ENCODE results near the gene PAX7. TPM values are rescaled to one million over a fixed set of nuclear protein-coding genes. Genes with fewer than 3 reads are reported as not detected.

PAX7 gene
- total RNA-seq, 2 donors from 2014 or later = not detected

DNA sequence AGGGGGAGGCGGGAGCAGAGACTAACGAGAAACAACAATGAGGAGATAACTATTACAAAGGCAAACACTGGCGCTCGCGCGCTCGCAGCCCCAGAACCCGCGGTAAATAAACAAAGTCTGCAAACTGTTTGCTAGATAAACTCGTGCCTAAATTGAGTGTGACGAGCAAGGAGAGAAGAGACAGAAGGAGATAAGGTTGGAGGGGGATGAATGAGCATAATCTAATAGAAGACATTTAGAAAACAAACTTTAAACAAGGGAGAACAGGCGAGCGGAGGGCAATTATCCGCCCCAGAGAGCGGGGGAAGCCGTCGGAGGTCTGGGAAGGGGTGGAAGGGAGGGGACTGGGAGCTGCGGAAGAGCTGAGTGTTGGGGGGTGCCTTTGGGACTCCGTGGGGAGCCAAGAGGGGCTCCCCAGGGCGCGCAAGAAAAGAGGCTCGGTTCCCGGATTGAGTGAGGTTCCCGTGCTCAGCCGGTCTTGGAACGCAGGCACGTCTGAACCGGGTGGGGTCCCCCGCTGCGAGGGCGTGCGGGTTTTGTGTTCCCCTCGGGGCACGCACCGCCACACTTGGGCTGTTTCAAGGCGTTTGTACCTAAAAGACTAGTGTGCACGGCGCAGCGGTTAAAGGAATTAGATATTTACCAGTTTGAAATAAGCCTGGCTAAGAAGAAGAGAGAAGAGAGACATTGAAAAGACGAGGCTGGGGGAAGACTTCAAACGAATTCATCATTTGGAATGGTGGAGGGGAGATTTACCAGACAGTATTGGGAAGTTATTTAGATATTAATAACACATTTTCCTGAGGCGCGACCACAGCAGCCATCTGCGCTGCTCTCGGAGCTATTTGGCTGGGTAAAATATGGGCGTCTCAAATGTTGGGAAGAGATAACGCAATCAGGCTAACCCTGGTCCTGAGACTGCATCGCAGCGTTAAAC is 10.6 kb downstream of the PAX7 start:
- no peak overlapping the region for H3K27ac Mint-ChIP-seq
- DNase-seq (no peak), ATAC-seq (no peak)
- peaks cover 92% of the 10 kb centered on the region for H3K27me3 Mint-ChIP-seq
- H3K4me1 Mint-ChIP-seq = peaks cover 39% of the 10 kb centered on the region
- no peaks in the 10 kb centered on the region for H3K9me3 ChIP-seq (ENCODE audit: control insufficient read depth, low read length, poor library complexity, severe bottlenecking)
- H3K4me3 Mint-ChIP-seq = peak overlapping the region; percentile 46
- peaks cover 19% of the 10 kb centered on the region for H3K36me3 Mint-ChIP-seq (ENCODE audit: low read depth)

DNA sequence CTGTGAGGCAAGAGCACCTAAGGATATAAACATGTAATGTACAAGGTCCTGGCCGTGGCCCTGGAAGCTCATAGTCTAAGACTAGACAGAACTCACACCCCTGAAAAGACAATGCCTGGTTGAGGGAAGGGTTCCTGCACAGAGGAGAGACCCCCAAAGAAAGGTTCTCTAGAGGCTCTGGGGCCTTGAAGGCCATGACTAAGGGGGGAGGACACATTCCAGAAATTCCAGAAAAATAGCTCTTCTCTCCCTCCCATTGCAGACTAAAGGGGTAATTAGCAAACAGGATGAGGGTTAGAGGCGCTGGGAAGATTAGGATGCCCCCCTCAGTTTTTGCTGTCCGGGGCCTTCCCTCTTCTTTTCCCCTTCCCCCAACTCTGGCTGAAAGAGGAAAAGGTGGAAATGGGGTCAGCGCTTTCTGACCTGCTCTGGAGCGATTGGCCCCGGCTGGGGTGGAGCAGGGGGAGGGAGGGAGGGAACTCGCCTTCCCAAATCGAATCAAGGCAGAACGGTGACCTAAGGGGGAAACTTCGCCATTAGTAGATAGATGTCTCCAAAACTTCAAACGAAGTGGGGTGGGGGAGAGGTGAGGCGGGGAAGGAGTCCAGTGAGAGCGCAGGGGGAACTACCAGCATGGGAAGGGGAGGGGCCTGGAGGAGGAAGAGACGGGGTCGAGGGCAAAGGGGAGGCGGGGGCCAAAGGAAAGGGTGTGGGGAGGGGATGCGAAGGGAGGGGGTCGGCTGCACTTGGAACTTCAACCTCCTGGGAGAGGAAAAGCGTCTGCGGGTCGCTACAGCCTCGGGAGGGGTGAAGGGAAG is 11.8 kb downstream of the PAX7 start:
- Mint-ChIP-seq H3K4me1 (peaks cover 34% of the 10 kb centered on the region), H3K27me3 (peaks cover 87% of the 10 kb centered on the region), H3K27ac (no peak overlapping the region), H3K4me3 (no peak overlapping the region), H3K36me3 (ENCODE audit: low read depth) (peaks cover 16% of the 10 kb centered on the region)
- no peak for DNase-seq
- no peaks in the 10 kb centered on the region for H3K9me3 ChIP-seq (ENCODE audit: control insufficient read depth, low read length, poor library complexity, severe bottlenecking)
- ATAC-seq = no peak

DNA sequence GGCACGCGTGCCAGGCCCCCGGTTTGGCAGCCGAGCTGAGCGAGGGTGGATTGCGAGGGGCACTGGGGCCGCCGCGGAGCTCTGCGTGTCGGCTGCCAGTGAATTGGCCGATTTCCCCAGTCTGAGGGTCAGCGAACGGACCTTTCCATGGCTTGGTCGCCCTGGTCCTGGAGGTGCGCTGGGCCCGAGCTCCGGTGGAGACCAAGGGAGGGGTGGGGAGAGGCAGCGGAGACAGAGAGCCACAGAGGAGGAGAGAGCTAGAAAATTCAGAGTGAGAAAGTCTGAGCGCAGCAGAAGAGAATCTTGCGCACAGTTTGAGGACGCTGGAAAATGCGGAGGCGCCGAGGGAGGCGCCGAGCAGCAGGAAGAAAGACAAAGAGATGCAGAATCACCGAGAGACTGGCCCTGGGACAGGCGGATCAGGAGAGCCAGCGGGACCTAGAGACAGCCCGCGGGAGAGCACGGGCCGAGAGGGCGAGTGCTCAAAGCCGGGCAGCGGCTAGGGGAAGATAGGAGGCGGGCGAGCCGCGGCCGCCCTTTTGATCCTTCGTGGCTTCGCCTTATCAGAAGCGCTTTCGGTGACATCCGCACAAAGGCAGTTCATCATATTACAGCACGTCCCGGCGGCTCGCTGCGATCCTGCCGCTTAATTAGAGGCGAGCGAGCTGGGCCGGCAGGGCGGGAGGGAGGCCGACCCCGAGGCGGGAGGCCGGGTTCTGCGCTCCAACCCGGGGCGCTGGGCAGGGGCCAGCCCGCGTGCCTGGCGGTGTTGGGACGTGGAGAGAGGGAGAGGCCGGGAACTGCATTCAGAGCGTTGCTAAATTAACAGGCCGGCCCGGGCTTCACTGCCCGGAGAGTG is 12.7 kb downstream of the PAX7 start:
- Mint-ChIP-seq H3K4me1 (peaks cover 33% of the 10 kb centered on the region), H3K27me3 (peaks cover 87% of the 10 kb centered on the region), H3K36me3 (ENCODE audit: low read depth) (peaks cover 15% of the 10 kb centered on the region), H3K27ac (no peak overlapping the region), H3K4me3 (no peak overlapping the region)
- ATAC-seq = no peak
- no peaks in the 10 kb centered on the region for H3K9me3 ChIP-seq (ENCODE audit: control insufficient read depth, low read length, poor library complexity, severe bottlenecking)
- no peak for DNase-seq

DNA sequence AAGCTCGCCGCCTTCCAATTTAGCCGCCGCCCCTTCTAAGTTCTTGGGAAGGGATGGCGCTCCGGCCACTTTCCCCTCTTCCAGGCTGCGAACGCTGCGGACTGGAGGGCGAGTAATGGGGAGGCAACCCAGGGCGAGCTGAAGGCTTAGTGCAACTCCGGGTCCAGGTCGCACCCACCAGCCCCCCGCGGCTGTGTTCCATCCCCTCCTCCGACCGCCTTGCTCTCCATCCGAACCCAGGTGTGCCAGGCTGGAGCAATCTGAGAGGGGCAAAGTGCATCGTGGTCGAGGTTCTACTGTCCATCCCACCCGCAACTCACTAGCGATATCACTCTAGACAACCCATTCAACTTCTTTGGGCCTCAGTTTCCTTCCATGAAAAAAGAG is 13.4 kb downstream of the PAX7 start:
- Mint-ChIP-seq H3K4me1 (peaks cover 29% of the 10 kb centered on the region), H3K36me3 (ENCODE audit: low read depth) (peaks cover 17% of the 10 kb centered on the region), H3K27me3 (peaks cover 87% of the 10 kb centered on the region), H3K4me3 (no peak overlapping the region), H3K27ac (no peak overlapping the region)
- no peaks in the 10 kb centered on the region for H3K9me3 ChIP-seq (ENCODE audit: control insufficient read depth, low read length, poor library complexity, severe bottlenecking)
- ATAC-seq = no peak
- no peak for DNase-seq

DNA sequence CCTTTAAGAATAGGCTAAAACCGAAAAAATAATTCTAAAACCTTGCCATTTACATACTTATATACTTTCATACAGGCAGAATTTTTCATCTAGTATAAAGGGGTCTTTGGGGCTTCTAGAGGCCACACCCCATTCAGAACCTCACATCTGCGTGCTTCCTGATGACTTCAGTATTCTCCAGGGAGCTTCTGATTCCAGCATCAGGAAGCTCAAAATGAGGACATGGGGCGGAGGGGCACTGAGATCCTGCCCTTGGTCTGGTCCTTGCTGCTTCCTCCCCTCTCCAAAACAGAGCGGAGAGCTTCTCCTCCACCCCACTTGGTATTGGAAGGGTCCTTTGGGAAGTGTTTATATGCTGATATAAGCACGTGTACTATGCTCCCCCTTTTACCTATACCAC is 13.8 kb downstream of the PAX7 start:
- Mint-ChIP-seq H3K27me3 (peaks cover 85% of the 10 kb centered on the region), H3K27ac (peak overlapping the region; percentile 19), H3K4me3 (no peak overlapping the region), H3K4me1 (peaks cover 27% of the 10 kb centered on the region), H3K36me3 (ENCODE audit: low read depth) (peaks cover 15% of the 10 kb centered on the region)
- no peak for DNase-seq
- no peak for ATAC-seq
- no peaks in the 10 kb centered on the region for H3K9me3 ChIP-seq (ENCODE audit: control insufficient read depth, low read length, poor library complexity, severe bottlenecking)

DNA sequence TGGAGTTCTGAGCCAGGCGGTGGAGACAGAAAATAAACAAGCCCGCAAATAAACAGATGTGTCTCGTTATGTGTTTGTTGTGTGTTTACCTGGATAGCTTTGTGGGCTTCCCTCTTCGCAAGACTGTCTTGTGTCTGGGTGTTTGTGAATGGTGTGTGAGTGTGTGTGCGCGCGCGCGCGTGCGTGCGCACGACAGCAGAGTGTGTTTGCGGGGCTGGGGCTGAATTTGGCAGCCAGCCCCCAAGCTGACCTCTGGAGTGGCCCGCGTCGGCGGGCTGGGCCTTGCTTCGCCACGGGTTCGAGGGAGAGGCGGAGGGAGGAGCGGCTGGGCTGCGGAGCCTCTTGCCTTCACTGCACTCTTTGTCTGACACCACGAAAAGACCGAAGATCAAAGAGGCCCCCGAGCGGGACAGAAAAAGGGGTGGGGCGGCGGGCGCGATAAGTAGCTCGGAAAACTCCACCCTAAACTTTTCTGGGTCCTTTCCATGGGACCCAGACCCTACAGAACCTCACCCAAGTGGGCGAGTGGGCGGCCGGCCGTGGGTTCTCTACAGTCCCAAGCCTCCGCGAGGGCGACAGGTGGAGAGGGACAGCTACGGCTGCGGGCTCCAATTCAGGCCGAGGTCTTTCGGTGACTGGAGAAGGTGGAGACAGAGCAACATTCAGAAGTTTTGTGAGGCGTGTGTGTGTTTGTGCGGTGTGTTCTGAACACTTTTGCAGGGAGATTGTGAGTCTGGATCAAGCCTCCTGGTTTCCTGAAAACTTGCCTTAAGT is 14.5 kb downstream of the PAX7 start:
- DNase-seq (no peak), ATAC-seq (no peak)
- H3K4me3 Mint-ChIP-seq = no peak overlapping the region
- peaks cover 23% of the 10 kb centered on the region for H3K4me1 Mint-ChIP-seq
- no peaks in the 10 kb centered on the region for H3K9me3 ChIP-seq (ENCODE audit: control insufficient read depth, low read length, poor library complexity, severe bottlenecking)
- peak overlapping the region; percentile 19 for H3K27ac Mint-ChIP-seq
- peaks cover 9% of the 10 kb centered on the region for H3K36me3 Mint-ChIP-seq (ENCODE audit: low read depth)
- H3K27me3 Mint-ChIP-seq = peaks cover 85% of the 10 kb centered on the region

DNA sequence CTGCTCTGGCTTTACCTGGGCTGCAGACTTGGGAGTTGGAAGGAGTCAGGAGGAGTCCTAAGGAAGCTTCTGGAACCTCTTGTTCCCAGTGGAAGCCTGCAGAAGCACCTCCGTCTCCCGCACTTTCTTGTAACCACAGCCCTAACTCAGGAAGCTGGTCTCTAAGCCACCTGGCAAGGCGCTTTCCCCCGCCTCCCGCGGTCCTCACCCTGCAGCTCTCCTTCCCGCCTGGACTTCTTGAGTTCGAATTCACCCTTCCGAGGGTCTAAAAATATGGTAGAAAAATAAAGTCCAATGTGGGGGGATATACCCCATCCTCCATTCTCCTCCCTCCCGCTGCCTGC is 15.1 kb downstream of the PAX7 start:
- Mint-ChIP-seq H3K36me3 (ENCODE audit: low read depth) (peaks cover 8% of the 10 kb centered on the region), H3K27me3 (peaks cover 85% of the 10 kb centered on the region), H3K4me3 (no peak overlapping the region), H3K27ac (no peak overlapping the region), H3K4me1 (peaks cover 23% of the 10 kb centered on the region)
- no peaks in the 10 kb centered on the region for H3K9me3 ChIP-seq (ENCODE audit: control insufficient read depth, low read length, poor library complexity, severe bottlenecking)
- ATAC-seq (no peak), DNase-seq (no peak)

DNA sequence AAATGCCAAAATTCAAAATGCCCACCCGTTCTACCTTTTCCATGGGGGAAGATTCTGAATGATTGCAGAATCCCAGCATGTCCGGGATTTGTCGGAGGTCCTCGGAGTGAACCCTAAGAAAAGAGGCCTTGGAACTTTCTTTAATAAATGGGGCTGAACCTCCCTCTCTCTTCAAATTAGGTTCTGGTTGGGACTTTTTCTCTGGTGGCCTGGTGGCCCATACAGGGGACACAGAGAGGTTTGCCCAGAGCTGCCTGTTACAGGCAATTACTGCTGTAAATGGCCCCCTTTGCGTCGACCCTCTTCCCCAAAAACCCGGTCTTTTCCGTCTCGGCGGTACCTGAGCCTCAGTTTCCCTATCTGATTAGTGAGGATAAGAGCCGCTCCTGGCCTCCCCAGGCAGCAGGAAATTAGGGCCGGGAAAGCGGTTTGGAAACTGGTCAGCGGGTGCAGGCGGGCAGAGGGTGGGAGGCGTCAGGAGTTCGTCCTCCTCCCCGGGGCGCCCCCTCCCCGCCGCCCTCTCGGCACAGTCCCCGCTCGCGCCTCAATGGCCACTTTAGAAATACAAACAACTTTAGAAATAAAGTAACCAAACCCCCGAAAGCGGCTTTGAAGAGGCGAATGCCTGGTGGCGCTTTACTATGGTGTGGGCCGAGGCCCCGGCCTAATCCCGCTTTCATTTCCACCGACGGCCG is 15.6 kb downstream of the PAX7 start:
- H3K27me3 Mint-ChIP-seq = peaks cover 85% of the 10 kb centered on the region
- peaks cover 20% of the 10 kb centered on the region for H3K4me1 Mint-ChIP-seq
- DNase-seq = no peak
- peaks cover 5% of the 10 kb centered on the region for H3K36me3 Mint-ChIP-seq (ENCODE audit: low read depth)
- peak overlapping the region; percentile 43 for H3K4me3 Mint-ChIP-seq
- no peak for ATAC-seq
- H3K9me3 ChIP-seq (ENCODE audit: control insufficient read depth, low read length, poor library complexity, severe bottlenecking) = no peaks in the 10 kb centered on the region
- no peak overlapping the region for H3K27ac Mint-ChIP-seq

DNA sequence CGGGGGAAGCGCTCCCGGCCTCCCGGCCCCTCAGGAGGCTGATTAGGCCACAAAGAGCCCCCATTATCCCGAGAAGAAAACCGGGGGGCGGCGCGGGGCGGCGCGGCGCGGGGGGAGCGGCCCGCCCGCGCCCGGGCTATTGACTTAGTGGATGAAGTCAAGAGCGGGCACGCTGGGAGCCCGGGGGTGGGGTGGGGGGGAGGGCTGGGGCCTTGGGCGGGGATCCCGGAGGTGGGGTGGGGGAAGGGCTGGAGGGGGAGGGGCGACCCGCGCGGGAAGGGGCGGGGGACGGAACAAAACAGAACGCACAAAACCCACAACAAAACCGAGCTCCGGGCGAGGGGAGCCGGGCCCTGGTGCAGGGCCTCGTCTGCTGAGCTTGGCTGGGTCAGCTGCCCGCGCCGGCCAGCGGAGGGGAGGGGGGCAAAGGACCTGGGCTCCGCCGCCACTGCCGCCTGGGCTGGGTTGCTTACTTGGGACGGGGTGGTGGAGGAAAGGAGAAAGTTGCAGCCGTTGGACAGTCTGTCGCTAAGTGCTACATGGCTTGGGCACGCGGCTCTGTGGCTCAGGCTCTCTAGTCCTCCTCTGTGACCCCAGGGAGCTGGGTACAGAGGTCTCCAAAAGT is 16.3 kb downstream of the PAX7 start:
- peak overlapping the region; percentile 55 for H3K4me3 Mint-ChIP-seq
- H3K9me3 ChIP-seq (ENCODE audit: control insufficient read depth, low read length, poor library complexity, severe bottlenecking) = no peaks in the 10 kb centered on the region
- H3K36me3 Mint-ChIP-seq (ENCODE audit: low read depth) = peaks cover 5% of the 10 kb centered on the region
- no peak for DNase-seq
- H3K27me3 Mint-ChIP-seq = peaks cover 79% of the 10 kb centered on the region
- no peak overlapping the region for H3K27ac Mint-ChIP-seq
- ATAC-seq = no peak
- H3K4me1 Mint-ChIP-seq = peaks cover 20% of the 10 kb centered on the region

DNA sequence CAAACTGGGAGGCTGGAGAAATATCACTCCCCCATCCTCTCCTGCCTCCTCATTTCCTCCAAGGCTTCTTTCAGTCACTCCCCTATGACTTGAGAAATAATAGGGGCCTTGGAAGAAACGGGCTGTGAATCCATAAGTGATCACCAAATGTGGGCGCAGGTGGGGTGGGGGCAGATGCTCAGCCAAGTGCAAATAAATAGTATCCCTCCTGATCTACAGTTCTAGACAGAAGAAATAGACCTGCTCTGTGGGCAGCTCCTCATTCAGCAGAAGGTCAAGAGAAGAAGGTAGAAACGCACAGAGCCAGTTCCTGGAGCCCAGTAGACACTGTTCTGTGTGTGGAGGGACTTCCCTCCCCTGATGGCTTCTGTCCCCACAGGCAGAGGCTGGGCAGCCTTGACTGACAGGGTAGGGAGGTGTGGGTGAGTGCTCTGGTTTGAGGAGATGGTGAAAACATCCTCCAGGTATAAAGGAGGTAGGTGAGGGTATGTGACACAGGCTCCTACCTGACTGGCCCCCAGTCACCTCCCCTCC is 17.1 kb downstream of the PAX7 start:
- no peak overlapping the region for H3K4me3 Mint-ChIP-seq
- H3K4me1 Mint-ChIP-seq = peaks cover 23% of the 10 kb centered on the region

DNA sequence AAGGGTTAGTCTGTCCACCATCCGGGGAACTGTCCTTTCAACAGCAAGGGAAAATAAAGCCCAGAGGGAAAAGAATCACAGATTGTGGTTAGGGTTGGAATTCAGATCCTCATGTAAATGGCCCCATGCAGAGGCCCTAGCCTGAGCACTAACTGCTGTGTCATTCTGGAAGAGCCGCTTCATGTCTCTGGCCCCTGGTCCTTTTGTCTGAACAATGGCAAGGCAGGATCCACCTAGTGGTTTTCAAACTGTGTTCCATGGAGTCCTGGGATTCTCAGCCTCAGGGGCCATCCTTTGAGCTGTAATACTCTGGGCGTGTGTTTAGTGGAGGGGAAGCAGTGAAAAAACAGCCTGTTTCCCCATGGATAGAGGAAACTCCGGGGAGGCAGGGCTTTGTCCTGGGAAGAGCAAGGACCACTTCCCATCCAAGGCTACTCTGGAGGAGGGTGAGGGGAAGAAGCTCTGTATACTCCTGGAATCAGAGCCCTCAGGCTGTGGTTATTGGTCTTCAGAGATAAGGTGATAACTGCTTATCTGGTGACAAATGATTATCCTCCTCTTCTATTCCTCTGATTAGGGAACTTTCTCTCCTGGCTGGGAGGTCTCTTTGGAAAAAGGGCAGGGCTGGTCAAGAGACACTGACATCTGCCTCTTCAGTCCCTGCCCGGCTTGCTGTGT is 19.2 kb downstream of the PAX7 start:
- no peak for ATAC-seq
- no peak overlapping the region for H3K27ac Mint-ChIP-seq
- DNase-seq = no peak
- peaks cover 20% of the 10 kb centered on the region for H3K4me1 Mint-ChIP-seq
- H3K9me3 ChIP-seq (ENCODE audit: control insufficient read depth, low read length, poor library complexity, severe bottlenecking) = no peaks in the 10 kb centered on the region
- H3K27me3 Mint-ChIP-seq = peaks cover 75% of the 10 kb centered on the region
- H3K36me3 Mint-ChIP-seq (ENCODE audit: low read depth) = peaks cover 6% of the 10 kb centered on the region
- no peak overlapping the region for H3K4me3 Mint-ChIP-seq

More for the DNA sequence above, 17.1 kb downstream of the PAX7 start:
- ATAC-seq (no peak), DNase-seq (no peak)
- Mint-ChIP-seq H3K36me3 (ENCODE audit: low read depth) (peaks cover 3% of the 10 kb centered on the region), H3K27ac (no peak overlapping the region), H3K27me3 (peaks cover 75% of the 10 kb centered on the region)
- no peaks in the 10 kb centered on the region for H3K9me3 ChIP-seq (ENCODE audit: control insufficient read depth, low read length, poor library complexity, severe bottlenecking)
